Measurements from ENCODE around the gene MRPL43.

Gene MRPL43

DNA sequence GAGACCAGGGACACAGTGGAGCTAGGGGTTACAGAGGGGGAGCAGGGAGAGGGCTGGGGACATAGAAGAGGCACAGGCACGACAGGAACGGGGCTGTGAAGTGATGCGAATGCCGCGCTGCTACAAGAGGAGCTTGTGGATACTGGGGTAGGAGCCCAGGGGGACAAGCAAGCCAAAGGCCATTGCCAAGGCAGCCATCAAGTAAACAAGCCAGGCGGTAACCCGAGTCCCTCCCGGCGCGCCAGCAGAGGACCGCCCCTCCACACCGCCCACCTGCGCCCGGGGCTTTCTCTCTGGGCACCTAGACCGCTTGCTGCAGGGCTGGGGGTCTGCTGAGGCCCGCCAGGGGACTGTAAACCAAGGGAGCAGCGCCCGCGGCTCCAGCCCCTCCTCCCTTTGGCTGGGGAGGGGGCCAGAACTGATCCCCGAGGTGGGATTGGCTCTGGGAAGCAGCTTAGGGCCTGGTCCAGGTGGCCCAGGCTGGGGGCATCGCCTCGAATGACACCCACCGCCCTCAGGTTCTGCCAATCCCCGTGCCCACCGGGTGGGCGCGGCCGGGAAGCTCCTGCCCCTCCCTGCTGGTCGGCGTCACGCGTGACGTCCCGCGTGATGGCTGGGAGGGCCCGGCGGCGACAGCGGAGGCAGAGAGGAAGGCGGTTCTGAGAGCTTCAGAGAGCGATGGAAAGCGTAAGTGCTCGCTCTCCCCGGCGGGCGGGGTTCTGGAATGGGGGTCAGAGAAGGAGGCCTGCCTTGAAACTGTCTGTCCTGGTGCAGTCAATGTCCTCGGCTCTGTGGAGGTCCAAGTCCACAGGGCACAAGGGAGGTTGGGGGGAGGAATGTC lies 44.7 kb upstream of the MRPL43 start:
- peak; percentile 39; the same call in 2 of the 3 replicates for ATAC-seq (ENCODE audit: insufficient read depth, low read depth)
- Histone ChIP-seq H3K4me1 (ENCODE audit: insufficient read depth, low read length) (peaks cover 32% of the 10 kb centered on the region), H3K9me3 (ENCODE audit: insufficient read depth, low read length, severe bottlenecking) (no peaks in the 10 kb centered on the region), H3K9ac (ENCODE audit: low read depth, low read length) (peak overlapping the region; percentile 50), H3K27me3 (ENCODE audit: insufficient read depth, low read length, poor library complexity) (peaks cover 14% of the 10 kb centered on the region), H2AFZ (ENCODE audit: low read depth, low read length) (peak overlapping the region; percentile 78), H3K4me2 (ENCODE audit: insufficient read depth, low read length) (peak overlapping the region; percentile 93), H3K4me3 (ENCODE audit: low read depth in 1 of 2, low read length in 2 of 2) (peak overlapping the region; percentile 19 to 68; a peak in 3 of 4 replicates), H3K79me2 (ENCODE audit: insufficient read depth, low read length) (no peaks in the 10 kb centered on the region), H3K27ac (ENCODE audit: low read length) (peak overlapping the region; percentile 64), H4K20me1 (ENCODE audit: insufficient read depth, low read length) (peaks cover 20% of the 10 kb centered on the region), H3K36me3 (ENCODE audit: insufficient read depth, low read length) (no peaks in the 10 kb centered on the region)
- no peak for TF ChIP-seq EZH2 (IDR thresholded peaks at IDR 0.05; ENCODE audit: borderline replicate concordance, low read depth, low read length, severe bottlenecking)
- TF ChIP-seq, protein P1, sequence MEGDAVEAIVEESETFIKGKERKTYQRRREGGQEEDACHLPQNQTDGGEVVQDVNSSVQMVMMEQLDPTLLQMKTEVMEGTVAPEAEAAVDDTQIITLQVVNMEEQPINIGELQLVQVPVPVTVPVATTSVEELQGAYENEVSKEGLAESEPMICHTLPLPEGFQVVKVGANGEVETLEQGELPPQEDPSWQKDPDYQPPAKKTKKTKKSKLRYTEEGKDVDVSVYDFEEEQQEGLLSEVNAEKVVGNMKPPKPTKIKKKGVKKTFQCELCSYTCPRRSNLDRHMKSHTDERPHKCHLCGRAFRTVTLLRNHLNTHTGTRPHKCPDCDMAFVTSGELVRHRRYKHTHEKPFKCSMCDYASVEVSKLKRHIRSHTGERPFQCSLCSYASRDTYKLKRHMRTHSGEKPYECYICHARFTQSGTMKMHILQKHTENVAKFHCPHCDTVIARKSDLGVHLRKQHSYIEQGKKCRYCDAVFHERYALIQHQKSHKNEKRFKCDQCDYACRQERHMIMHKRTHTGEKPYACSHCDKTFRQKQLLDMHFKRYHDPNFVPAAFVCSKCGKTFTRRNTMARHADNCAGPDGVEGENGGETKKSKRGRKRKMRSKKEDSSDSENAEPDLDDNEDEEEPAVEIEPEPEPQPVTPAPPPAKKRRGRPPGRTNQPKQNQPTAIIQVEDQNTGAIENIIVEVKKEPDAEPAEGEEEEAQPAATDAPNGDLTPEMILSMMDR (IDR thresholded peaks at IDR 0.05; ENCODE audit: borderline replicate concordance, extremely low read depth, low read length, poor library complexity, severe bottlenecking) = no peak
- DNase-seq = peak; percentile 59

DNA sequence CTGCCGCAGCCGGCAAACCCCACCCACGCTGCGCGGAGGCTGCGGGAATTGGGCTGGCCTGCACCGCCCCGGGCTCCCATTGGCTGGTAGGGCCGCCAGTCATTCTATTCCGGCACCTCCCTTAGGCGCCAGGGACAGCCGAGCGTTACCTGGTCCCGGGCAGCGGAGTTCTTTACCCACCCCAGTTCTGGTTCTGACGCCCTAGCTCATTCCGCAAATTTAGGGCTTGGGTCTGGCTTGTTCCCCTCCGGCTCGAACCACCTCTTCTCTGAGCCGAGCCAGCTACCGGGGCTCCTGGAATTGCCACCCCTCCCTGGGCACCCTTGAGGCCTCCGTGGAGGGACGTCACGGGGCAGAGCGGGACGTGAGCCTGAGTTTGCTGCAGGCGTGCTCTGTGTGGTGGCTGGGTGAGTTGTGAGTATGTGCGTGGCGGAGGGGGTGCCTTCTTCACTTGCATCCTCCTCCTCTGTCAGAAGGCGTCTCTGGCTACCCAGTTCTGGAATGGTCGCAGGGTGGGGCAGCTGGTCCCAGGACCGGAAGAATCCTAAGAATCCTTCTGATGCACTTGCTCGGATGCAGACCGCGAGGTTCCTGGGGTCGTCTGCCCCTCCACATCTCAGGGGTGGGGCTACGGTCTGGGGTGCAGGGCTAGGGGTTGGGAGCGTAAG lies 44.0 kb upstream of the MRPL43 start, which contains the start of the genes PDZD7 and SFXN3:
Gene PDZD7 (minus strand): TSS at position 2 of the 668 bp plus-strand sequence. CDS start 910 bp downstream, outside the sequence.
Gene SFXN3 (plus strand): TSS at position 107 of the 668 bp plus-strand sequence. CDS start 3,461 bp downstream, outside the sequence.
- H3K36me3 ChIP-seq (ENCODE audit: insufficient read depth, low read length) = no peaks in the 10 kb centered on the region
- H2AFZ ChIP-seq (ENCODE audit: low read depth, low read length) = peak within 1 kb of the TSS; percentile 78
- peaks cover 32% of the 10 kb centered on the region for H3K4me1 ChIP-seq (ENCODE audit: insufficient read depth, low read length)
- peaks cover 14% of the 10 kb centered on the region for H3K27me3 ChIP-seq (ENCODE audit: insufficient read depth, low read length, poor library complexity)
- peak within 1 kb of the TSS; percentile 19 to 68; a peak in 3 of 4 replicates for H3K4me3 ChIP-seq (ENCODE audit: low read depth in 1 of 2, low read length in 2 of 2)
- peaks cover 16% of the 10 kb centered on the region for H4K20me1 ChIP-seq (ENCODE audit: insufficient read depth, low read length)
- DNase-seq = peak; percentile 92
- peak within 1 kb of the TSS; percentile 93 for H3K4me2 ChIP-seq (ENCODE audit: insufficient read depth, low read length)
- H3K79me2 ChIP-seq (ENCODE audit: insufficient read depth, low read length) = no peaks in the 10 kb centered on the region
- peak within 1 kb of the TSS; percentile 50 for H3K9ac ChIP-seq (ENCODE audit: low read depth, low read length)
- no peaks in the 10 kb centered on the region for H3K9me3 ChIP-seq (ENCODE audit: insufficient read depth, low read length, severe bottlenecking)
- peak; percentile 95 for ATAC-seq (ENCODE audit: insufficient read depth, low read depth)
- peak within 1 kb of the TSS; percentile 20; the same call in 1 of the 2 replicates for H3K27ac ChIP-seq (ENCODE audit: low read length)
- no peak for TF ChIP-seq EZH2 (IDR thresholded peaks at IDR 0.05; ENCODE audit: borderline replicate concordance, low read depth, low read length, severe bottlenecking)
- TF ChIP-seq, protein P1 (IDR thresholded peaks at IDR 0.05; ENCODE audit: borderline replicate concordance, extremely low read depth, low read length, poor library complexity, severe bottlenecking) = no peak

DNA sequence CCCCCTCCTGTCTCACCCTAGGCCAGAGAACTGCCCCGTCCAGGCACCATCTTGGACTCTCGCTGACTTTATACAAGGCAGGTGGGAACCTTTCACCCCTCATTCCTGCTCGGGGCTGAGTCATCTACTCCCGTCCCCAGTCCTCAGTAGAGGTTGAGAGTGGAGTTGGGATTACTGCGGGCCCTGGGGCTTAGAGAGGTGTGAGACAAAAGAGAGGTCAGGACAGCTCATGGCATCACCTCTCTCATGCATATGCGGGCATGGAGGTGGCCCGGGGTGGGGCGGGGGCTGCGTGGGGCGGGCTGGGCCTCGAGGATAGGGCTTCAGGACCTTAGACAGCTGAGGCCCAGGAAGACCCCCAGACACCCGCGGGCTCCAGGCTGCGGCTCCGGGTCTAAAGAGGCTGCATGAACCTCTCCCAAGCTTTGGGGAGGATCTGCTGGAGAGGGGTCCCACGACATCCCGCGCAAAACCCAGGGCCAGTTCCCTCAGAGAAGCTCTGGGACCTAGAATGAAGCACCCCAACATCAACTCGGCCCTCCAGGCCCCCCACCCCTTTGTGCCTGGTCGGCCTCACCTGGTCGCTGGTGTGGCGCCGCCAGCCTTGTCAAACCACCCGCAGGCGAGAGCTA lies 43.3 kb upstream of the MRPL43 start:
- H3K79me2 ChIP-seq (ENCODE audit: insufficient read depth, low read length) = no peaks in the 10 kb centered on the region
- H3K4me1 ChIP-seq (ENCODE audit: insufficient read depth, low read length) = peaks cover 32% of the 10 kb centered on the region
- peak overlapping the region; percentile 93 for H3K4me2 ChIP-seq (ENCODE audit: insufficient read depth, low read length)
- H3K4me3 ChIP-seq (ENCODE audit: low read depth in 1 of 2, low read length in 2 of 2) = peak overlapping the region; percentile 19 to 68; a peak in 3 of 4 replicates
- H3K9ac ChIP-seq (ENCODE audit: low read depth, low read length) = peak overlapping the region; percentile 50; the same call in 1 of the 2 replicates
- peaks cover 16% of the 10 kb centered on the region for H4K20me1 ChIP-seq (ENCODE audit: insufficient read depth, low read length)
- peak; percentile 13 for ATAC-seq (ENCODE audit: insufficient read depth, low read depth)
- no peak for TF ChIP-seq EZH2 (IDR thresholded peaks at IDR 0.05; ENCODE audit: borderline replicate concordance, low read depth, low read length, severe bottlenecking)
- TF ChIP-seq, protein P1 (IDR thresholded peaks at IDR 0.05; ENCODE audit: borderline replicate concordance, extremely low read depth, low read length, poor library complexity, severe bottlenecking) = no peak
- H3K27ac ChIP-seq (ENCODE audit: low read length) = no peak overlapping the region
- peak overlapping the region; percentile 78 for H2AFZ ChIP-seq (ENCODE audit: low read depth, low read length)
- no peak for DNase-seq
- H3K9me3 ChIP-seq (ENCODE audit: insufficient read depth, low read length, severe bottlenecking) = no peaks in the 10 kb centered on the region
- peaks cover 14% of the 10 kb centered on the region for H3K27me3 ChIP-seq (ENCODE audit: insufficient read depth, low read length, poor library complexity)
- no peaks in the 10 kb centered on the region for H3K36me3 ChIP-seq (ENCODE audit: insufficient read depth, low read length)
